DND-41 (cell line): ENCODE data around the gene WRAP73.

ENCODE experiments used
- ATAC-seq: fragments of 200-7000 bp; cut with Tn5 transposase; 3 replicates; pipeline ENCODE4 v1.9.1; 2021; ENCODE audit warnings: low read depth; ENCODE audit not compliant: insufficient read depth
- DNase-seq: peaks from one replicate; pipeline ENCODE4 v3.0.0-alpha.2; 2020
- H2AFZ ChIP-seq: 2 replicates; pipeline ENCODE4 v1.6.0; 2012; ENCODE audit warnings: low read depth, low read length
- H3K27ac ChIP-seq: 2 replicates; pipeline ENCODE4 v1.5.1; 2012; ENCODE audit warnings: low read length, inconsistent platforms
- H3K27me3 ChIP-seq: fragments of 200-600 bp; sonication (generic); 2 replicates; pipeline ENCODE4 v1.6.0; 2012; ENCODE audit warnings: low read length, mild to moderate bottlenecking, inconsistent platforms; ENCODE audit not compliant: insufficient read depth, poor library complexity
- H3K36me3 ChIP-seq: 2 replicates; pipeline ENCODE4 v1.5.1; 2012; ENCODE audit warnings: low read length, inconsistent platforms; ENCODE audit not compliant: insufficient read depth
- H3K4me1 ChIP-seq: 2 replicates; pipeline ENCODE4 v1.5.1; 2012; ENCODE audit warnings: mild to moderate bottlenecking, low read length; ENCODE audit not compliant: insufficient read depth
- H3K4me2 ChIP-seq: 2 replicates; pipeline ENCODE4 v1.6.0; 2012; ENCODE audit warnings: mild to moderate bottlenecking, moderate library complexity, low read length, inconsistent platforms; ENCODE audit not compliant: insufficient read depth
- H3K4me3 ChIP-seq, 2 experiments: fragments of 200-600 bp in 1 of 2; shearing (Covaris generic) in 1 of 2; 2 replicates each; pipeline ENCODE4 v1.5.1; 2012 to 2016; ENCODE audit warnings: inconsistent platforms in 2 of 2, low read length in 2 of 2, mild to moderate bottlenecking in 2 of 2, low read depth in 1 of 2, moderate library complexity in 1 of 2
- H3K79me2 ChIP-seq: 2 replicates; pipeline ENCODE4 v1.6.0; 2012; ENCODE audit warnings: low read length, inconsistent platforms; ENCODE audit not compliant: insufficient read depth
- H3K9ac ChIP-seq: 2 replicates; pipeline ENCODE4 v1.6.0; 2012; ENCODE audit warnings: low read depth, mild to moderate bottlenecking, inconsistent platforms, low read length, moderate library complexity
- H3K9me3 ChIP-seq: 2 replicates; pipeline ENCODE4 v1.5.1; 2012; ENCODE audit warnings: low read length, moderate library complexity, mild to moderate bottlenecking, inconsistent platforms; ENCODE audit not compliant: insufficient read depth, severe bottlenecking
- H4K20me1 ChIP-seq: 2 replicates; pipeline ENCODE4 v1.6.0; 2012; ENCODE audit warnings: low read length; ENCODE audit not compliant: insufficient read depth
- EZH2 ChIP-seq: IDR thresholded peaks from 3 replicates; pipeline ENCODE4 v1.6.1; 2012; ENCODE audit warnings: borderline replicate concordance, low read depth, mild to moderate bottlenecking, moderate library complexity, low read length, inconsistent platforms; ENCODE audit not compliant: severe bottlenecking
- TF ChIP-seq, protein P1 (sequence below): IDR thresholded peaks from 2 replicates; pipeline ENCODE4 v1.5.1; 2012; ENCODE audit warnings: borderline replicate concordance, low read length, moderate library complexity, mild to moderate bottlenecking; ENCODE audit not compliant: poor library complexity, severe bottlenecking; ENCODE audit errors: extremely low read depth

WRAP73 gene

DNA sequence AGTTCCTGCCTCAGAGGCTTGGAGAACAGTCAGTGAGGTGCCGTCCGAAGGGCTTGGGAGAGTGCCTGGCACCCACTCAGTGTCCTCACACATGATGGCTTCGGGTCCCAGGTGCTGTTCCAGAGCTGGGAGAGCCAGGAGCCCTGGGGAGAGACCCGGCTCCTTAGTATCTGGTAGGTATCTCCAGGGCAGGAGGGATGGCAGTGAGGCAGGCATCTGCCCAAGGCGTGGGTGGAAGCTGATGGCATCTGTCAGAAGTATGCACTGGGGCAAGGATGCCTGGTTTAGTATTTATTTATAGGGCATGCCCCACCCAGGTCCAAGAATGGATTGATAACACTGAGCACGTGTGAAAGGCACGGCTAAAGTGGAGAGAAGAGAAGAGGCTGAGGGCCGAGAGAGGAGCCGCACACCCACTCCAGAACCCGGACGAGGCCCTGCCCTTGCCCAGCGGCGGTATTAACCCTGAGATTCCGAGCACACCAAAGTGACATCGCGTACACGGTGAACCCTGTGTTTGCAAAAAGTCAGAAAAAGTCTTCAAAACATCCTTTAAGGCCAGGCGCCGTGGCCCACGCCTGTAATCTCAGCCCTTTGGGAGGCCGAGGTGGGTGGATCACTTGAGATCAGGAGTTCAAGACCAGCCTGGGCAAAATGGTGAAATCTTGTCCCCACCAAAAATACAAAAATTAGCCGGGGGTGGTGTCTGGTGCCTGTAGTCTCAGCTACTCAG, 4.8 kb upstream of the WRAP73 start:
- ATAC-seq (no peak), DNase-seq (no peak)
- Histone ChIP-seq H3K9me3 (no peaks in the 10 kb centered on the region), H3K4me2 (peak overlapping the region; percentile 75; the same call in 1 of the 2 replicates), H3K27ac (no peak overlapping the region), H3K4me3 (no peak overlapping the region), H2AFZ (no peak overlapping the region), H3K9ac (no peak overlapping the region), H3K36me3 (peaks cover 5% of the 10 kb centered on the region), H3K4me1 (peaks cover 36% of the 10 kb centered on the region), H4K20me1 (peaks cover 20% of the 10 kb centered on the region; the same call in 1 of the 2 replicates), H3K27me3 (no peaks in the 10 kb centered on the region), H3K79me2 (peaks cover 79% of the 10 kb centered on the region)
- no peak for TF ChIP-seq EZH2
- TF ChIP-seq, protein P1, sequence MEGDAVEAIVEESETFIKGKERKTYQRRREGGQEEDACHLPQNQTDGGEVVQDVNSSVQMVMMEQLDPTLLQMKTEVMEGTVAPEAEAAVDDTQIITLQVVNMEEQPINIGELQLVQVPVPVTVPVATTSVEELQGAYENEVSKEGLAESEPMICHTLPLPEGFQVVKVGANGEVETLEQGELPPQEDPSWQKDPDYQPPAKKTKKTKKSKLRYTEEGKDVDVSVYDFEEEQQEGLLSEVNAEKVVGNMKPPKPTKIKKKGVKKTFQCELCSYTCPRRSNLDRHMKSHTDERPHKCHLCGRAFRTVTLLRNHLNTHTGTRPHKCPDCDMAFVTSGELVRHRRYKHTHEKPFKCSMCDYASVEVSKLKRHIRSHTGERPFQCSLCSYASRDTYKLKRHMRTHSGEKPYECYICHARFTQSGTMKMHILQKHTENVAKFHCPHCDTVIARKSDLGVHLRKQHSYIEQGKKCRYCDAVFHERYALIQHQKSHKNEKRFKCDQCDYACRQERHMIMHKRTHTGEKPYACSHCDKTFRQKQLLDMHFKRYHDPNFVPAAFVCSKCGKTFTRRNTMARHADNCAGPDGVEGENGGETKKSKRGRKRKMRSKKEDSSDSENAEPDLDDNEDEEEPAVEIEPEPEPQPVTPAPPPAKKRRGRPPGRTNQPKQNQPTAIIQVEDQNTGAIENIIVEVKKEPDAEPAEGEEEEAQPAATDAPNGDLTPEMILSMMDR: no peak

DNA sequence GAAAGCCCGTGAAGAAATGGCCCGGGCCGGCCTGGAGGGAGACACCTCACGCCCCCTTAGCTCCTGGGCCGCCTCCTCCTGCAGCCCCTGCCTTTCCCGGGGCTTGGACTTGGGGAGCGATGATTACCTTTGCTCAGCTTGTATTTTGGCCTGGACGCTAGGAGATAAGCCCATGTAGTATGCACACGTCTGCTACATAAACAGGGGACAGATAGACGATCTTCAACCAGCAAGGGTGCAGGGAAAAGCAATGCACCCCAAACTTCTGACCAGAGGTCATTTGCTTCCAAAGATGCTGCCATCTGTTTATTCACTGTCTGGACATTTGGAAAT, 3.3 kb upstream of the WRAP73 start:
- no peaks in the 10 kb centered on the region for H3K9me3 ChIP-seq

DNA sequence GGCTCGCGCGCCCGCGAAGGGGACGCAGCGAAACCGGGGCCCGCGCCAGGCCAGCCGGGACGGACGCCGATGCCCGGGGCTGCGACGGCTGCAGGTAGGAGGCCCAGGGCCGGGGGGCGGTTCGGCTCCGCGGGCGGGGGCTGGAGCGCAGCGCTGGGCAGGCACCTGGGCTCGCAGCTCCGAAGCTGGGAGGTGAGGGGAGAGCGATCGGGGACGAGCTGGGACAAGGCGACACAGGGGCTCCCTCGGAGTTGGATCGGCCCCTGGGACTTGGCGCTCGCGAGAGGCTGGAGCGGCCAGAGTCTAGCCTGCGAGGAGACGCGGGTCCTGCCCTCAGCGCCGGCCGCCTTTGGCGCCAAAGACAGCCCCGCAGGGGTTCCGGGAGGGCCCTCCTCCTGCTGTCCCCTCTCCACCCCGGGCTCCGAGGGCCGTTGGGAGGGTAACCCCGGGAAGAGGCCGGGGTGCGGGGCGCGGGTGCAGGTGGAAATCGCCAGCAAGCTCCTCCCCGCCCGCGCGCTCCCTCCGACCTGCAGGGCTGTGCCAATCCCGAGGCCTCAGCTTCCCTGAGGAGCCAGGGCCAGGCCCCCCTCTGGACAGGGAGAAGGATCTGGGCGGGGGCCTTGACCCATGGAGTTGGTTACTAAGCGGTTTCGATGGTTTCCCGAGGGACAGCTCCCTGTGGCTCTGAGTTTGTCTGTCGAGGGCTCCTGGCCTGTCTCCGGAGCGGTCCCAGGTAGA, 2.8 kb upstream of the WRAP73 start:
- Histone ChIP-seq H4K20me1 (peaks cover 19% of the 10 kb centered on the region; the same call in 1 of the 2 replicates), H3K4me1 (peaks cover 54% of the 10 kb centered on the region), H2AFZ (peak overlapping the region; percentile 67), H3K27ac (peak overlapping the region; percentile 70), H3K9me3 (no peaks in the 10 kb centered on the region), H3K79me2 (peaks cover 82% of the 10 kb centered on the region), H3K9ac (peak overlapping the region; percentile 65), H3K27me3 (no peaks in the 10 kb centered on the region), H3K4me3 (peak overlapping the region; percentile 36 to 59; a peak in 3 of 4 replicates), H3K36me3 (peaks cover 15% of the 10 kb centered on the region), H3K4me2 (peak overlapping the region; percentile 75)
- TF ChIP-seq, protein P1: no peak
- no peak for TF ChIP-seq EZH2
- DNase-seq (peak; percentile 27), ATAC-seq (peak; percentile 8; the same call in 2 of the 3 replicates)

More for the DNA sequence above, 3.3 kb upstream of the WRAP73 start:
- peaks cover 24% of the 10 kb centered on the region; the same call in 1 of the 2 replicates for H4K20me1 ChIP-seq
- no peak for ATAC-seq
- peaks cover 82% of the 10 kb centered on the region for H3K79me2 ChIP-seq
- DNase-seq: no peak
- peaks cover 49% of the 10 kb centered on the region for H3K4me1 ChIP-seq
- peak overlapping the region; percentile 65 for H3K9ac ChIP-seq
- TF ChIP-seq, protein P1: no peak
- no peak for TF ChIP-seq EZH2
- H3K4me2 ChIP-seq: peak overlapping the region; percentile 75
- no peaks in the 10 kb centered on the region for H3K27me3 ChIP-seq
- peaks cover 10% of the 10 kb centered on the region for H3K36me3 ChIP-seq
- H3K27ac ChIP-seq: peak overlapping the region; percentile 70; the same call in 1 of the 2 replicates
- H3K4me3 ChIP-seq: peak overlapping the region; percentile 36 to 59; a peak in 3 of 4 replicates
- H2AFZ ChIP-seq: peak overlapping the region; percentile 67; the same call in 1 of the 2 replicates
